ENCODE results near the gene PRRC2B. TPM values are rescaled to one million over a fixed set of nuclear protein-coding genes. Genes with fewer than 3 reads are reported as not detected.

PRRC2B gene
- total RNA-seq, 1 experiment from 2014 or later, result 200 TPM

- ATAC-seq, result no peak
- ChIA-PET CTCF (interaction anchor here (0.5 kb wide), 1 partner anchor 77 kb away, joined by 3 read pairs; no protein-coding TSS in a partner anchor), POLR2A (interaction anchor here (0.5 kb wide), 1 partner anchor 15 kb away, joined by 6 read pairs; no protein-coding TSS in a partner anchor)
- intact Hi-C loops (cut with micrococcal nuclease; ENCODE audit: unreplicated experiment), result no loop called here
- no peaks in the 10 kb centered on the region for H3K9me3 ChIP-seq (ENCODE audit: control insufficient read depth, insufficient read depth, low read depth, low read length)
- TF ChIP-seq, protein P1, sequence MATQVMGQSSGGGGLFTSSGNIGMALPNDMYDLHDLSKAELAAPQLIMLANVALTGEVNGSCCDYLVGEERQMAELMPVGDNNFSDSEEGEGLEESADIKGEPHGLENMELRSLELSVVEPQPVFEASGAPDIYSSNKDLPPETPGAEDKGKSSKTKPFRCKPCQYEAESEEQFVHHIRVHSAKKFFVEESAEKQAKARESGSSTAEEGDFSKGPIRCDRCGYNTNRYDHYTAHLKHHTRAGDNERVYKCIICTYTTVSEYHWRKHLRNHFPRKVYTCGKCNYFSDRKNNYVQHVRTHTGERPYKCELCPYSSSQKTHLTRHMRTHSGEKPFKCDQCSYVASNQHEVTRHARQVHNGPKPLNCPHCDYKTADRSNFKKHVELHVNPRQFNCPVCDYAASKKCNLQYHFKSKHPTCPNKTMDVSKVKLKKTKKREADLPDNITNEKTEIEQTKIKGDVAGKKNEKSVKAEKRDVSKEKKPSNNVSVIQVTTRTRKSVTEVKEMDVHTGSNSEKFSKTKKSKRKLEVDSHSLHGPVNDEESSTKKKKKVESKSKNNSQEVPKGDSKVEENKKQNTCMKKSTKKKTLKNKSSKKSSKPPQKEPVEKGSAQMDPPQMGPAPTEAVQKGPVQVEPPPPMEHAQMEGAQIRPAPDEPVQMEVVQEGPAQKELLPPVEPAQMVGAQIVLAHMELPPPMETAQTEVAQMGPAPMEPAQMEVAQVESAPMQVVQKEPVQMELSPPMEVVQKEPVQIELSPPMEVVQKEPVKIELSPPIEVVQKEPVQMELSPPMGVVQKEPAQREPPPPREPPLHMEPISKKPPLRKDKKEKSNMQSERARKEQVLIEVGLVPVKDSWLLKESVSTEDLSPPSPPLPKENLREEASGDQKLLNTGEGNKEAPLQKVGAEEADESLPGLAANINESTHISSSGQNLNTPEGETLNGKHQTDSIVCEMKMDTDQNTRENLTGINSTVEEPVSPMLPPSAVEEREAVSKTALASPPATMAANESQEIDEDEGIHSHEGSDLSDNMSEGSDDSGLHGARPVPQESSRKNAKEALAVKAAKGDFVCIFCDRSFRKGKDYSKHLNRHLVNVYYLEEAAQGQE (IDR thresholded peaks at IDR 0.05; ENCODE audit: insufficient read depth in 1 of 2, low read depth in 2 of 2, low read length in 1 of 2), result no peak
- TF ChIP-seq SIN3A (IDR thresholded peaks at IDR 0.05; ENCODE audit: borderline replicate concordance, insufficient read depth, low read depth, low read length) (no peak), CTCF (IDR thresholded peaks at IDR 0.05) (no peak), POLR2AphosphoS5 (IDR thresholded peaks at IDR 0.05; ENCODE audit: low read depth, low read length) (no peak), TCF7L2 (IDR thresholded peaks at IDR 0.05; ENCODE audit: low read depth, low read length) (no peak)
- H3K36me3 ChIP-seq (ENCODE audit: control insufficient read depth, insufficient read depth, low read length), result no peaks in the 10 kb centered on the region; the same call in 1 of the 2 replicates
- in situ Hi-C loops (cut with HindIII; ENCODE audit: low pct_unique_long_range_greater_than_20kb, low sequenced_read_pairs), result no loop called here
- H3K4me1 ChIP-seq (ENCODE audit: control insufficient read depth, insufficient read depth, low read length), result no peaks in the 10 kb centered on the region
- H3K4me3 ChIP-seq (ENCODE audit: low read depth in 2 of 2, low read length in 2 of 2), result no peak overlapping the region
- BruUV-seq (replicated peaks), result no TSS peak
- DNase-seq (ENCODE audit: low read depth, low spot score), result no peak
- no peaks in the 10 kb centered on the region for H3K27me3 ChIP-seq (ENCODE audit: control insufficient read depth, insufficient read depth, low read length)
- H3K27ac ChIP-seq (ENCODE audit: low read length), result no peak overlapping the region
These were observed 126.6 kb downstream of the PRRC2B start for GRCh38 chr9:131520503-131520902.

DNA sequence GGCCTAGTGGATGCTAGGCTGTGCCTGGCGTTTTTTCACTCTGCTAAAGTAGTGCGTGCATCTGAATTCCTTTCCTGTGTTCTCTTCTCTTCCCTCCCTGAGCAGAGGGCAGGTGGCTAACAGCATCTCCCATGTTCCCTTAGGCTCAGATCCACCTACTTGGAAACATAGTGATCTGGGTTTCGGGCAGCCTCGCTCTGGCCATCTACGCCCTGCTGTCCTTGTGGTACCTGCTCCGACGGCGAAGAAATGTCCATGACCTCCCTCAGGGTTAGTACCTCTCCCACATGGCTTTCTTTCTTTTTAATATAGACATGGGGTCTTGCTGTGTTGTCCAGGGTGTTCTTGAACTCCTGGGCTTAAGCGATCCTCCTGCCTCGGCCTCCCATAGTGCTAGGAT, 127.3 kb downstream of the PRRC2B start:
- CTCF ChIA-PET, result no interaction called here
- H3K9me3 ChIP-seq (ENCODE audit: control insufficient read depth, insufficient read depth, low read depth, low read length), result no peaks in the 10 kb centered on the region
- in situ Hi-C loops (cut with HindIII; ENCODE audit: low pct_unique_long_range_greater_than_20kb, low sequenced_read_pairs), result no loop called here
- DNase-seq (ENCODE audit: low read depth, low spot score) (no peak), ATAC-seq (no peak)
- POLR2A ChIA-PET, result no interaction called here
- no peaks in the 10 kb centered on the region for H3K27me3 ChIP-seq (ENCODE audit: control insufficient read depth, insufficient read depth, low read length)
- intact Hi-C loops (cut with micrococcal nuclease; ENCODE audit: unreplicated experiment), result no loop called here
- no peaks in the 10 kb centered on the region for H3K4me1 ChIP-seq (ENCODE audit: control insufficient read depth, insufficient read depth, low read length)
- no peaks in the 10 kb centered on the region; the same call in 1 of the 2 replicates for H3K36me3 ChIP-seq (ENCODE audit: control insufficient read depth, insufficient read depth, low read length)
- no peak overlapping the region for H3K4me3 ChIP-seq (ENCODE audit: low read depth in 2 of 2, low read length in 2 of 2)
- no TSS peak for BruUV-seq (replicated peaks)
- H3K27ac ChIP-seq (ENCODE audit: low read length), result no peak overlapping the region
- TF ChIP-seq POLR2AphosphoS5 (IDR thresholded peaks at IDR 0.05; ENCODE audit: low read depth, low read length), result no peak
- TF ChIP-seq CTCF (IDR thresholded peaks at IDR 0.05), result no peak
- TF ChIP-seq, protein P1 (IDR thresholded peaks at IDR 0.05; ENCODE audit: insufficient read depth in 1 of 2, low read depth in 2 of 2, low read length in 1 of 2), result no peak
- no peak for TF ChIP-seq SIN3A (IDR thresholded peaks at IDR 0.05; ENCODE audit: borderline replicate concordance, insufficient read depth, low read depth, low read length)
- no peak for TF ChIP-seq TCF7L2 (IDR thresholded peaks at IDR 0.05; ENCODE audit: low read depth, low read length)

All from Panc1 (cell line).